ENCODE results near the gene MBD5. TPM values are rescaled to one million over a fixed set of nuclear protein-coding genes. Genes with fewer than 3 reads are reported as not detected.

Gene MBD5
- total RNA-seq, 1 donor from 2014 or later: 38.8 TPM

- Histone ChIP-seq H4K20me1 (ENCODE audit: low read depth) (no peaks in the 10 kb centered on the region), H3K4me3 (no peak overlapping the region), H3K4me1 (peaks cover 4% of the 10 kb centered on the region), H3K27me3 (no peaks in the 10 kb centered on the region), H3K9me3 (ENCODE audit: low read depth) (no peaks in the 10 kb centered on the region), H3K27ac (no peak overlapping the region), H3K9ac (no peak overlapping the region), H3K36me3 (no peaks in the 10 kb centered on the region), H2AFZ (replicated peaks) (no peak overlapping the region), H3K79me2 (ENCODE audit: low read depth) (no peaks in the 10 kb centered on the region), H3K4me2 (no peak overlapping the region), H3F3A (ENCODE audit: low read depth) (no peaks in the 10 kb centered on the region)
- Mint-ChIP-seq H3K4me3 (no peak overlapping the region), H3K27ac (no peak overlapping the region), H3K36me3 (no peaks in the 10 kb centered on the region), H3K4me1 (peaks cover 21% of the 10 kb centered on the region), H3K9me3 (no peaks in the 10 kb centered on the region), H3K27me3 (ENCODE audit: insufficient read depth, low read depth) (peaks cover 2% of the 10 kb centered on the region)
- no peak for DNase-seq (ENCODE audit: low spot score)
- TF ChIP-seq, protein P1, sequence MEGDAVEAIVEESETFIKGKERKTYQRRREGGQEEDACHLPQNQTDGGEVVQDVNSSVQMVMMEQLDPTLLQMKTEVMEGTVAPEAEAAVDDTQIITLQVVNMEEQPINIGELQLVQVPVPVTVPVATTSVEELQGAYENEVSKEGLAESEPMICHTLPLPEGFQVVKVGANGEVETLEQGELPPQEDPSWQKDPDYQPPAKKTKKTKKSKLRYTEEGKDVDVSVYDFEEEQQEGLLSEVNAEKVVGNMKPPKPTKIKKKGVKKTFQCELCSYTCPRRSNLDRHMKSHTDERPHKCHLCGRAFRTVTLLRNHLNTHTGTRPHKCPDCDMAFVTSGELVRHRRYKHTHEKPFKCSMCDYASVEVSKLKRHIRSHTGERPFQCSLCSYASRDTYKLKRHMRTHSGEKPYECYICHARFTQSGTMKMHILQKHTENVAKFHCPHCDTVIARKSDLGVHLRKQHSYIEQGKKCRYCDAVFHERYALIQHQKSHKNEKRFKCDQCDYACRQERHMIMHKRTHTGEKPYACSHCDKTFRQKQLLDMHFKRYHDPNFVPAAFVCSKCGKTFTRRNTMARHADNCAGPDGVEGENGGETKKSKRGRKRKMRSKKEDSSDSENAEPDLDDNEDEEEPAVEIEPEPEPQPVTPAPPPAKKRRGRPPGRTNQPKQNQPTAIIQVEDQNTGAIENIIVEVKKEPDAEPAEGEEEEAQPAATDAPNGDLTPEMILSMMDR (IDR thresholded peaks at IDR 0.05): no peak
- no peak for TF ChIP-seq EZH2 (IDR thresholded peaks at IDR 0.05)
- TF ChIP-seq EZH2phosphoT487 (IDR thresholded peaks at IDR 0.05): no peak
Observed at GRCh38 chr2:148527488-148528340, 506.8 kb downstream of the MBD5 start.

DNA sequence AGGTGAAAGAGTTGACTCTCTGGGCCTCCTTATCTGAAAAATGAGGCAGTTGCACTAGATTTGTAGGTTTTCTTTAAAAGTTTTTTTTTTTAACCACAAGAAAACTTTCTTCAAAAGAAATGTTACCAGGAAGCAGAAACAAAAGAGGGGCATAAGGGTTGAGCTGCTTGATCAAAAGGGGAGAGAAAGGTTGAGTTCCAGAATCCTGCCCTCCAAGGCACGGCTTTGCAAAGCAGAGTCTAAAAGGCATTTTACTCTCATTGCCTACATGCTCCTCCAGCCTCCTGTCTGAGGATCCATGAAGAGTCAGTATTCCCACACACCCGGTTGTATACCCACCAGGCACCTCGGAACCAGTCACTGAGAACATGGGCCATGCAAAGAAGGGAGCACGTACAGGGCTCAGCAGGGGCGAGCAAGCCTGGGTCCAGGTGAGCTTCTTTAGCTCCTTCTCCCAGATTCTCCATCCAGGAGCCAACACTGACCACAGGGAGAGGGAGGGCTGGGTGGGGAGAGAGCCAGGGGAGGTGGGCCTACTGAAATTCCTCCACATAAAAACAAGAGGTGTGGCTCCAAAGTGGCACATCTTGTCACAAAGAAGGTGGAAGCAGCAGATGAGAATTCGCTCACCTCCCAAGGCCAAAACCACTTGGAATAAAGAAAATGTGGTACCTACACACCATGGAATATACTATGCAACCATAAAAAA, 507.6 kb downstream of the MBD5 start:
- H4K20me1 ChIP-seq (ENCODE audit: low read depth): no peaks in the 10 kb centered on the region
- no peaks in the 10 kb centered on the region for H3K9me3 ChIP-seq (ENCODE audit: low read depth)
- Mint-ChIP-seq H3K27ac (peak overlapping the region; percentile 15), H3K4me1 (peaks cover 17% of the 10 kb centered on the region), H3K9me3 (no peaks in the 10 kb centered on the region), H3K27me3 (ENCODE audit: insufficient read depth, low read depth) (peaks cover 2% of the 10 kb centered on the region), H3K36me3 (no peaks in the 10 kb centered on the region), H3K4me3 (no peak overlapping the region)
- no peak overlapping the region for H3K27ac ChIP-seq
- H3K4me2 ChIP-seq: no peak overlapping the region
- no peaks in the 10 kb centered on the region for H3K79me2 ChIP-seq (ENCODE audit: low read depth)
- H3K27me3 ChIP-seq: no peaks in the 10 kb centered on the region
- DNase-seq (ENCODE audit: low spot score): no peak
- H3K9ac ChIP-seq: no peak overlapping the region
- H3K4me1 ChIP-seq: no peaks in the 10 kb centered on the region
- TF ChIP-seq EZH2 (IDR thresholded peaks at IDR 0.05): no peak
- no peak for TF ChIP-seq EZH2phosphoT487 (IDR thresholded peaks at IDR 0.05)
- TF ChIP-seq, protein P1 (IDR thresholded peaks at IDR 0.05): no peak
- H2AFZ ChIP-seq (replicated peaks): no peak overlapping the region
- H3F3A ChIP-seq (ENCODE audit: low read depth): no peaks in the 10 kb centered on the region
- H3K36me3 ChIP-seq: no peaks in the 10 kb centered on the region
- H3K4me3 ChIP-seq: no peak overlapping the region

DNA sequence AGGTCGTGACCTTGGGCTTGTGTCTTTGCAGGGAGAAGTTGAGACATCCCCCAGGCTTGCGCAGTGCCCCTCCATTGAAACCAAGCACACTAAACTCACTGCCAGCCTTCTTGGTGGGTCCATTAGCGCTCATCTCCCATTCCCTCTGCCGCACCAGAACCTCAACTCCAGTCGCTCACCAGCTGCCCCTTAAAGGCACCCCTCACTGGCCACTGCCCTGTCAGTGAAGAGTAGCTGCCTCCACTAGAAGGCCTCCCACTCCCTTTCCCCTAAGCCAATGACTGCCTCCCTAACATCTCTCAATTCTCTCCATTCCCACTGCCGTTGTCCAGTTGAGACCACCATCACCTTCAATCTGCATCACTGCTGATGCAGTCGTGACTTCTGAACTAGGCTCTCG, 508.9 kb downstream of the MBD5 start:
- H3K4me1 Mint-ChIP-seq: peaks cover 17% of the 10 kb centered on the region
- H3K27ac Mint-ChIP-seq: no peak overlapping the region
- H3K27me3 ChIP-seq: no peaks in the 10 kb centered on the region
- H3K4me2 ChIP-seq: no peak overlapping the region
- no peaks in the 10 kb centered on the region for H4K20me1 ChIP-seq (ENCODE audit: low read depth)
- no peak overlapping the region for H2AFZ ChIP-seq (replicated peaks)
- H3F3A ChIP-seq (ENCODE audit: low read depth): no peaks in the 10 kb centered on the region
- H3K4me3 ChIP-seq: no peak overlapping the region
- H3K4me3 Mint-ChIP-seq: no peak overlapping the region
- H3K27ac ChIP-seq: no peak overlapping the region
- no peak for DNase-seq (ENCODE audit: low spot score)
- H3K27me3 Mint-ChIP-seq (ENCODE audit: insufficient read depth, low read depth): peaks cover 2% of the 10 kb centered on the region
- H3K9me3 ChIP-seq (ENCODE audit: low read depth): no peaks in the 10 kb centered on the region
- H3K9me3 Mint-ChIP-seq: no peaks in the 10 kb centered on the region
- no peaks in the 10 kb centered on the region for H3K36me3 Mint-ChIP-seq
- TF ChIP-seq, protein P1 (IDR thresholded peaks at IDR 0.05): no peak
- no peak for TF ChIP-seq EZH2phosphoT487 (IDR thresholded peaks at IDR 0.05)
- no peak for TF ChIP-seq EZH2 (IDR thresholded peaks at IDR 0.05)
- H3K9ac ChIP-seq: no peak overlapping the region
- no peaks in the 10 kb centered on the region for H3K36me3 ChIP-seq
- H3K4me1 ChIP-seq: peaks cover 2% of the 10 kb centered on the region
- no peaks in the 10 kb centered on the region for H3K79me2 ChIP-seq (ENCODE audit: low read depth)

Measured in neural progenitor cell (in vitro differentiated cells).